ENCODE measurements around the gene HEG1. TPM values are rescaled to one million over a fixed set of nuclear protein-coding genes. Genes with fewer than 3 reads are reported as not detected.
"Not testable (repeated sequence)": the region's sequence is repeated elsewhere in the genome, so short reads cannot be mapped to it uniquely, and the experiment has no call there.

The HEG1 gene
- total RNA-seq, 1 experiment from 2014 or later, result 6.3 TPM

GRCh38 chr3:124978627-124979026 is 77.2 kb downstream of the HEG1 start:
- DNase-seq (ENCODE audit: low read depth, low spot score), result no peak
- in situ Hi-C loops (cut with HindIII; ENCODE audit: low pct_unique_long_range_greater_than_20kb, low sequenced_read_pairs), result no loop called here

DNA sequence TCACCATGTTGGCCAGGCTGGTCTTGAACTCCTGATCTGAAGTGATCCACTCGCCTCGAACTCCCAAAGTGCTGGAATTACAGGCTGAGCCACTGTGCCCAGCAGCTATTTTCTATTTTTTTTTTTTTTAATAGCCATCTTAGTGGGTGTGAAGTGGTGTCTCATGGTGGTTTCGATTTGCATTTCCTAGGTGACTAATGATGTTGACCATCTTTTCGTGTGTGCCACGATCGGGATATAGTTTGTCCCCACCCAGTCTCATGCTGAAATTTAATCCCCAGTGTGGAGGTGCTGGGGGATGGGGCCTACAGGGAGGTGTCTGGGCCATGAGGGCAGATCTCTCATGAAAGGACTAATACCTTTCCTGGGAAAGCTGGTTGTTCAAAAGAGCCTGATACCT is 79.4 kb downstream of the HEG1 start:
- in situ Hi-C loops (cut with HindIII; ENCODE audit: low pct_unique_long_range_greater_than_20kb, low sequenced_read_pairs), result no loop called here
- DNase-seq (ENCODE audit: low read depth, low spot score), result no peak

DNA sequence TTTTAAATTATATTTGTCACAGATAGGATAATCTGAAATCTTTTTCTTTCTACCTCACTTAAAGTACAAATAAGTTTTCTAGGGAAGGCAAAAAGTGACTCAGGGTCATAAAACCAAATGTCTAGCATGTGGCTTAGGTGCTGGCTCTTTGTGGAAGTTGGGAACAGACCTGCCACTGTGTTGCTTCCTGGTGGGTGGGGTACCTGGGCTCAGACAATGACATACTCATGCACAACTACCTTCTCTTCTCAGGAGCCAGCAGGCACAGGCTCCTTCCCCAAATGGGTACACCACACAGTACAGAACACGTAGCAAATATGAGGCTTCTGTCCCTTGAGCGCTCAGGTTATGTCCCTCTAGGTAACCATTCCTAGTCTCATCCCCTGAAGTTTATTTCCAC is 81.1 kb downstream of the HEG1 start:
- DNase-seq (ENCODE audit: low read depth, low spot score), result no peak
- in situ Hi-C loops (cut with HindIII; ENCODE audit: low pct_unique_long_range_greater_than_20kb, low sequenced_read_pairs), result no loop called here

DNA sequence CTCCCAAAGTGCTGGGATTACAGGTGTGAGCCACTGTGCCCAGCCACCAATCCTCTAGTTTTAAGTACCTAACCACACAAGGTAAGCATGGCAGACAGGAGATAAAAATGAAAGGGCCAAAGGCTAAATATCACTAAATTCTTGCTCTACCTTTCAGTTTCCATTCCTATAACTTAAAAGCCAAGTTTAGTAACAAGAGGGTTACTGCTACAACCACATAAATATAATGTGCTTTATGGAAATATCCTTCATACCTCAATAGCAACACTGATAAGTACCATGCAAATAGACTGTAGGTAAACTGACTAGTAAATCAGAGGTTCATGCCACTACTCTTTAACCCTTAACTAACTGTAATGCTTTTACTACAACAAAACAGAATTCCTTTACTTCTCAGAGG is 82.5 kb downstream of the HEG1 start:
- in situ Hi-C loops (cut with HindIII; ENCODE audit: low pct_unique_long_range_greater_than_20kb, low sequenced_read_pairs), result no loop called here
- DNase-seq (ENCODE audit: low read depth, low spot score), result no peak

GRCh38 chr3:124972457-124972856 is 83.3 kb downstream of the HEG1 start:
- no peak for DNase-seq (ENCODE audit: low read depth, low spot score)
- in situ Hi-C loops (cut with HindIII; ENCODE audit: low pct_unique_long_range_greater_than_20kb, low sequenced_read_pairs), result no loop called here

DNA sequence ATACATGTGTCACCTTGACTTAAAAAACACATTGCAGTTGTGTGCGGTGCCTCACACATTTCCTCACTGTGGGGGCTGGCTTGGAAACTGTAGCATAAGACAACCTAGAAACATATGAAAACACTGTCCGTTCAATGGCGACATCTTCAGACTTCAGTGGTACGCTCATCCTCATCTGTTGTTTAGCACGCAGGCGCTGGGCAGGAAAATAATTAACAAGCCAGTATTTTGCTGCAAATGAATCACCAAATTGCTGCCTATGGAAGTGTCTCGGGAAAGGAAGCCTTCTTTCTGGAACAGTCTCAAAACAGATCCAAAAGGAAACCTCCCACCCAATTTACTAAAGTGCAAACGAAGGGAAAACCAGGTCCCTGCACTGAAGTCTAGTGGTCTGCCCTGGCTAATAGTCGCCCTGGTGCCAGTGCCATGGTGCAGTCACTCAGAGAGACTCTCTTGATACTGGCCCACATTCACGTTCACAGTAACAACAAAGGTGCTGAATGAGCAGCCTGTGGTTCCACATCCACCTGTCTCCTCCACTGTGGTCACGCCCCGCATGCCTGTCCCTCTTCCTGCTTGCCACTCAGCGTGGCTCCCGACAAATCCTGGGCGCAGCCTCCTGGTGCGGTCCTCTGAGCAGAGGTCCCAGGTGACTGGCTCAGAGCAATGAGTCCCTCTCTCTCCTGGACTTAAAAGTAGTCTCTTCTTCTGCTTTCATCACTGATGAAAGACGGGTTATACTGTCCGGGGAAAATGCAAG is 85.7 kb downstream of the HEG1 start:
- in situ Hi-C loops (cut with HindIII; ENCODE audit: low pct_unique_long_range_greater_than_20kb, low sequenced_read_pairs), result no loop called here
- DNase-seq (ENCODE audit: low read depth, low spot score), result no peak

DNA sequence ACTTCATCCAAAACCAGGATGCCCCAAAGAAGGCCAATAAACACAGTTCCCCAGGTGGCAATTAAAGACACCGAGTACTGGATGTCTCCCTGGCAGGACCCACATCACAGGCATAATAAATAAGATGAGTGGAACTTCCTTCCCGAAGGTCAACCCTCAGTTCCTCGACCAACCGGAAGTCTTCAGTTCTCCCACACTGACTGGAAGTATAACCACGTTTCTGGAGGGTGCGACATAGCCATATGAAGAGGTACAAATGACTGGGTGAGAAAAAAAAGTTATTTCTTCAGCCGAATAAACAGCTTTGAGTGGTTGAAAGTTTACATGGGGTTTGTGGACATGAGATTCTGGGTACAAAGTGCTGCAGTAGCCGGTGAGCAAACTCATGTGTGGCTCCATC is 86.6 kb downstream of the HEG1 start:
- DNase-seq (ENCODE audit: low read depth, low spot score), result no peak
- in situ Hi-C loops (cut with HindIII; ENCODE audit: low pct_unique_long_range_greater_than_20kb, low sequenced_read_pairs), result no loop called here

GRCh38 chr3:124967964-124968363 is 87.8 kb downstream of the HEG1 start:
- no peak for DNase-seq (ENCODE audit: low read depth, low spot score)
- in situ Hi-C loops (cut with HindIII; ENCODE audit: low pct_unique_long_range_greater_than_20kb, low sequenced_read_pairs), result no loop called here

DNA sequence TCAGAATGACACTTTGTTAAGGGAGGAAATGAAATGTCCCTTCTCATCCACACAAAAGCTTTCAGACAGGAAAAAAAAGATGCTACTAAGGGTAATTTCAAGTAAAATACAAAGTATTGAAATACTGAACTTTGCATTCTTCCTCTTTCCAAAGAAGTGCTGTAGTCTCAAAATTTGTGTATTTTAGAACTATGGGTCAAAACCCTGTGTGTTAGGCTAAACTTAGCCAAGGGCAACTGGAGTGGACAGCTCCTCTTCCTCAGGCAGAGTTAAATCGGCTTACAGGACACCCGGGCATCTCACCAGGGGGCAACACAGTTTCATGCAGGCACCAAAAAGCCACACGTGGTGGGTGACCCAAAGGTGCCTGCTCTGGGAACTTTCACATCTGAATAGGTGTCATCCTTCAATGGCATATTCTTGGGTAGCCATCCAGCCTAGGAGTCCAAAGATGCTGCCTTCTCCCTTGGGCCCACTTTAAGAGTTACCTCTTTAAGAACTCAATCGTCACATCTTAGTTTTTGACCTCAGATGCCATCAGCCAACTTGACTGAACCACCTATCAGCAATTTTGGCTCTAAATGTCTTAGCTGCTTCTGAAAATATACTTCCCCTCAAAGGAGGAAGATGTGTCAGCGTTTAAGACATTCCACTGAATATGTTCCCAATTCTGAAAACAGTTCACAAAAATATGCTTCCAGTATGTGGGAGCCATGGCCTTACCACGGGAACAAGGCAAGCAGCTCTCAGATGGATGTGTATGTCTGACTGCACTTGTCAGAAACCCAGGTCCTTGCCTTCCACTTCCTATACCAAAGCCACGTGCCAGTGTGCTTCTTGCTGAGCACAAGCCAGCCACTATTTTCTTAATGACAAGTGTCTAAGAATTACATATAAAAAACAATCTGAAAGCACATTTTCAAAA is 89.0 kb downstream of the HEG1 start:
- no peak for DNase-seq (ENCODE audit: low read depth, low spot score)
- in situ Hi-C loops (cut with HindIII; ENCODE audit: low pct_unique_long_range_greater_than_20kb, low sequenced_read_pairs), result no loop called here

DNA sequence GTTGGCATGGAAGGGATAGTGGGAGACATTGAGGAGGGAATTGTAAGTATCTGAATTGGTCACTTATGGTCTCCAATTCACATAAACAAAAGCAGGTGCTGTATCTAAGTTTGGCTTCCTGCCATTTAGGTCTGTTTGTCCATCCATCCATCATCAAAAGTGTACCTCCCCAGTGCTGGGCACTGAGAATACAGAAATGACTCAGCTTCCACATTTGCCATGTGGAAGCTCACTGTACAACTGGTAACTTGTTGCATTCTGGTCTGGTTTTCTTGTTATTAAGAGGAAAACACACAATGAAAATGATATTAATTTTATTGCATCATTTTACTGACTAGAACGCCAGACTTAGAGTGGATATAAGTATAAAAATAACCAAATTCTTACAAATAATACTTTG is 90.4 kb downstream of the HEG1 start:
- in situ Hi-C loops (cut with HindIII; ENCODE audit: low pct_unique_long_range_greater_than_20kb, low sequenced_read_pairs), result no loop called here
- no peak for DNase-seq (ENCODE audit: low read depth, low spot score)

DNA sequence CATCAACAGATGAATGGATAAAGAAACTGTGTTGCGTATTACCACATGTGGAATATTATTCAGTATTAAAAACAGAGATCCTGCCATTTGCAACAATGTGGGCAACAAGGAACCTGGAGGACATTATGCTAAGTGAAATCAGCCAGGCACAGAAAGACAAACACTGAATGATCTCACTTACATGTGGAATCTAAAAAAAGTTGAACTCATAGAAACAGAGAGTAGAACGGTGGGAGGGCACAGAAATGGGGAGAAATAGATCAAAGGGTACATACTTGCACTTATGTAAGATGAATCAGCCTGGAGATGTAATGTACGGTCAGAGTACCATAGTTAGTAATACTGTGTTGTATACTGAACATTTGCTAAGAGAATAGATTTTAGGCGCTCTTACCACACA is 91.4 kb downstream of the HEG1 start:
- no peak for DNase-seq (ENCODE audit: low read depth, low spot score)
- in situ Hi-C loops (cut with HindIII; ENCODE audit: low pct_unique_long_range_greater_than_20kb, low sequenced_read_pairs), result no loop called here

- in situ Hi-C loops (cut with HindIII; ENCODE audit: low pct_unique_long_range_greater_than_20kb, low sequenced_read_pairs), result no loop called here
- DNase-seq (ENCODE audit: low read depth, low spot score), result no peak
Observed at GRCh38 chr3:124963755-124964154, 92.0 kb downstream of the HEG1 start.

GRCh38 chr3:124962403-124962940 is 93.3 kb downstream of the HEG1 start:
- in situ Hi-C loops (cut with HindIII; ENCODE audit: low pct_unique_long_range_greater_than_20kb, low sequenced_read_pairs), result no loop called here
- DNase-seq (ENCODE audit: low read depth, low spot score), result no peak

GRCh38 chr3:124960698-124961097 is 95.1 kb downstream of the HEG1 start:
- in situ Hi-C loops (cut with HindIII; ENCODE audit: low pct_unique_long_range_greater_than_20kb, low sequenced_read_pairs), result no loop called here
- no peak for DNase-seq (ENCODE audit: low read depth, low spot score)

GRCh38 chr3:124960105-124960504 is 95.7 kb downstream of the HEG1 start:
- in situ Hi-C loops (cut with HindIII; ENCODE audit: low pct_unique_long_range_greater_than_20kb, low sequenced_read_pairs), result no loop called here
- no peak for DNase-seq (ENCODE audit: low read depth, low spot score)

GRCh38 chr3:124957951-124958350 is 97.8 kb downstream of the HEG1 start:
- in situ Hi-C loops (cut with HindIII; ENCODE audit: low pct_unique_long_range_greater_than_20kb, low sequenced_read_pairs); DNase-seq (ENCODE audit: low read depth, low spot score): not testable (repeated sequence)

- in situ Hi-C loops (cut with HindIII; ENCODE audit: low pct_unique_long_range_greater_than_20kb, low sequenced_read_pairs), result no loop called here
- DNase-seq (ENCODE audit: low read depth, low spot score), result peak; percentile 32
Observed at GRCh38 chr3:124952282-124952855, 103.4 kb downstream of the HEG1 start.

DNA sequence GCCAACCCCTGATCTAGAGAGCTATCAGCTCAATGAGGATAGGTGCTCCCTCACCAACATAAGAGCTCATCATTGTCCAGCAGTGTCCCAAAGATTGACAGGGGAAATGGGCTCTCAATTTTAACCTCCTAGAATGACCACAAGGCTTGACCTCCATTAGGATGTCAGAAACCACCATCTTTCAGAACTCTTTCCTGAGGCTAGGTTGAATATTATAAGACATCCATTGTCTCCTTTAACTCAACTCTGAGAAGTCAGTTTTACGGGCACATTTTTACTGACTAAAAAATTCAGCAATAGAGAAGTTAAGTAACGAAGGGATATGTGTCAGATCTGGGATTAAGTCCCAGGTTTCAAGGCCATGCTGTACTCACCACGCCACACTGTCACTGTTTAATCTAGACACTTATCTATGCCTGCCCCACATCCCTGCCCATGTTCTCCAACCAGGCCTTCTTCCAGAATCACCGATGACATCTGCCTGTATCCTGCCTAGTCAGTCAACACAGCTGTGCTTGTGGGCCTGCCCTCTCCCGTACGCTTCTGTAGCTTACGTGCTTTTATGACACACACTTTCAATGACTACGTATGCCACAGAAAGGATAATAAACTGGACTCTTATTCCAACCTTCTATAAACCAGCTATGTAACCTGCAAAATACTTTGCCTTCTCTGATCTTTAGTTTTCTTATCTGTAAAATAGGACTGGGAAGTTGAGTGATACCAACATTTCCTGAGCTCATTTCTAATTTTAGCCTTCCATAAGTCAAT is 104.1 kb downstream of the HEG1 start:
- peak; percentile 20 for DNase-seq (ENCODE audit: low read depth, low spot score)
- in situ Hi-C loops (cut with HindIII; ENCODE audit: low pct_unique_long_range_greater_than_20kb, low sequenced_read_pairs), result no loop called here

All from SK-MEL-5 (cell line).